ENCODE measurements around the gene AMDHD1.

AMDHD1 gene

GRCh38 chr12:95996034-95996658 is 53.0 kb downstream of the AMDHD1 start, which contains the start of gene HAL:
TSS of gene HAL (minus strand) at chr12:95996344. CDS start at chr12:95995910, 434 bp downstream.
- no peak for DNase-seq

- no peak for DNase-seq
Observed at GRCh38 chr12:95997276-95997675, 54.1 kb downstream of the AMDHD1 start.

- no peak for DNase-seq
Observed at GRCh38 chr12:95997911-95998510, 54.9 kb downstream of the AMDHD1 start.

GRCh38 chr12:95998611-95999286 is 55.6 kb downstream of the AMDHD1 start:
- peak in 1 of 2 experiments; percentile 6 for DNase-seq

- DNase-seq = no peak
Observed at GRCh38 chr12:95999484-95999883, 56.4 kb downstream of the AMDHD1 start.

GRCh38 chr12:96000858-96001257 is 57.7 kb downstream of the AMDHD1 start:
- no peak for DNase-seq

- no peak for DNase-seq
Observed at GRCh38 chr12:96006727-96007126, 63.6 kb downstream of the AMDHD1 start.

- no peak for DNase-seq
Observed at GRCh38 chr12:96007729-96008128, 64.6 kb downstream of the AMDHD1 start.

GRCh38 chr12:96014943-96015599 is 71.9 kb downstream of the AMDHD1 start:
- no peak for DNase-seq

- no peak for DNase-seq
Observed at GRCh38 chr12:96015672-96016071, 72.5 kb downstream of the AMDHD1 start.

Data from cerebellar nuclear complex (tissue), 1 donor.